GM12878 (cell line): Measurements from ENCODE around the gene LTBP4. TPM values are rescaled to one million over a fixed set of nuclear protein-coding genes. Genes with fewer than 3 reads are reported as not detected.

ENCODE experiments used
- GATAD2B ChIP-seq: fragments of 450-650 bp; conservative IDR thresholded peaks from 2 replicates; pipeline ENCODE4 v1.6.1; 2017; ENCODE audit warnings: low read depth, mild to moderate bottlenecking, moderate library complexity
- HCFC1 ChIP-seq: fragments of 150-350 bp; IDR thresholded peaks from 2 replicates; pipeline ENCODE4 v1.6.1; 2014; ENCODE audit warnings: low read length
- HDAC6 ChIP-seq: fragments of 200-600 bp; sonication (generic); IDR thresholded peaks from one replicate; pipeline ENCODE4 v1.8.0; 2017; ENCODE audit warnings: antibody characterized with exemption; ENCODE audit not compliant: unreplicated experiment
- MXI1 ChIP-seq: fragments of 150-350 bp; IDR thresholded peaks from 2 replicates; pipeline ENCODE4 v1.6.1; 2011; ENCODE audit warnings: low read depth, mild to moderate bottlenecking, inconsistent platforms, low read length, improper control_type of control experiment
- MYC ChIP-seq: IDR thresholded peaks from 2 replicates; pipeline ENCODE4 v1.6.1; 2011; ENCODE audit warnings: mild to moderate bottlenecking, low read length, moderate library complexity, inconsistent platforms; ENCODE audit not compliant: insufficient read depth, insufficient replicate concordance, insufficient read length, severe bottlenecking
- NR2C1 ChIP-seq: fragments of 450-650 bp; IDR thresholded peaks from 2 replicates; pipeline ENCODE4 v1.6.1; 2017; ENCODE audit warnings: antibody characterized with exemption, mild to moderate bottlenecking, moderate library complexity
- polyA plus RNA-seq, 11 experiments: library from polyadenylated mRNA; depleted of rRNA in 4 of 11; unstranded in 6 of 11; stranded (reverse) in 5 of 11; fragments of >200 nt; fragmentation: Nextera tagmentation in 4 of 11; fragmentation: Illumina TruSeq in 1 of 11; extraction: Ambion mirVana in 4 of 11; extraction: Trizol in 1 of 11; gene quantifications; 1 replicate in 1 of 11; 2 replicates in 10 of 11; pipeline versions ENCODE4 v1.2.1 to v1.2.3, GENCODE V29; 2011 to 2016; ENCODE audit warnings: inconsistent platforms in 2 of 11, missing spikeins in 2 of 11, low read depth in 1 of 11
- total RNA-seq, 4 experiments: library from RNA; depleted of rRNA in 3 of 4; stranded (reverse); fragments of >200 nt in 3 of 4; fragmentation: Illumina TruSeq in 1 of 4; extraction: Trizol in 1 of 4; gene quantifications; 2 replicates each; pipeline versions ENCODE4 v1.2.1 to v1.2.3, GENCODE V29; 2013 to 2021
- TF ChIP-seq, protein P1 (sequence below): IDR thresholded peaks from 2 replicates; pipeline ENCODE4 v1.6.1; 2012; ENCODE audit warnings: low read depth, low read length, improper control_type of control experiment
- TF ChIP-seq, protein P2 (sequence below): fragments of 450-650 bp; formaldehyde crosslinking; IDR thresholded peaks from 2 replicates; pipeline ENCODE4 v1.4.0; 2022; ENCODE audit warnings: mild to moderate bottlenecking, moderate library complexity
- TF ChIP-seq, protein P3 (sequence below): fragments of 450-650 bp; IDR thresholded peaks from 2 replicates; pipeline ENCODE4 v1.6.1; 2017; ENCODE audit warnings: antibody characterized with exemption, mild to moderate bottlenecking, moderate library complexity
- TF ChIP-seq, protein P4 (sequence below): fragments of 450-650 bp; IDR thresholded peaks from 2 replicates; pipeline ENCODE4 v1.6.1; 2017; ENCODE audit warnings: mild to moderate bottlenecking, moderate library complexity
- TF ChIP-seq, protein P5 (sequence below): IDR thresholded peaks from 2 replicates; pipeline ENCODE4 v1.6.1; 2011; ENCODE audit warnings: low read depth, low read length, improper control_type of control experiment, borderline replicate concordance
- TF ChIP-seq, protein P6 (sequence below): fragments of 150-350 bp; IDR thresholded peaks from 2 replicates; pipeline ENCODE4 v1.6.1; 2016; ENCODE audit warnings: low read depth, low read length

LTBP4 gene
- total and polyA plus RNA-seq, 10 of the 15 experiments (the other 5 are each of a cell fraction or from before 2014, with no cell fraction given), result 0.09 to 34.6 (median 8.5) TPM; not detected in 1

DNA sequence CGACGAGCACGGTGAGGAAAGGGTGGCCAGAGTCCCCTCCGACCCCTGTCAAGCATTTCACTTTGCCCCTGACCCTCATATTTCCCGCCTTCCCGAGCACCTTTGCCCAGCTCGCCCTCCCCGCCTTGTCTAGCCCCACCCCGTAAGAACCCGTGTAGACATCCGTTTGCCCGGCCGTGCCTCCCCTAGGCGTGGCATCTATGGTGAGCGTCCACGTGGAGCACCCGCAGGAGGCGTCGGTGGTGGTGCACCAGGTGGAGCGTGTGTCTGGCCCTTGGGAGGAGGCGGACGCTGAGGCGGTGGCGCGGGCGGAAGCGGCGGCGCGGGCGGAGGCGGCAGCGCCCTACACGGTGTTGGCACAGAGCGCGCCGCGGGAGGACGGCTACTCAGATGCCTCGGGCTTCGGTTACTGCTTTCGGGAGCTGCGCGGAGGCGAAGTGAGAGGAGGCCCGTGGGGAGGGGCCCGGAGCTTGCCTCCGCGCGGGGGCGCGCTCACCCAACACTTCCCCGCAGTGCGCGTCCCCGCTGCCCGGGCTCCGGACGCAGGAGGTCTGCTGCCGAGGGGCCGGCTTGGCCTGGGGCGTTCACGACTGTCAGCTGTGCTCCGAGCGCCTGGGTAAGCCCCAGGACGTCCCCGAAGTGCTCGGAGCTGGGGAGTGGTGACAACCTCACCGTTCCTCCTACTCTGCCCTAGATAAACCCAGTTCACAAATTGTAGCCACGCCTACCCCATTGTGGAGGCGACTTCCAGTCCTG is 4.2 kb downstream of the LTBP4 start (continued):
- no peak for TF ChIP-seq HDAC6
- TF ChIP-seq GATAD2B, result peak; percentile 88
- TF ChIP-seq, protein P1, sequence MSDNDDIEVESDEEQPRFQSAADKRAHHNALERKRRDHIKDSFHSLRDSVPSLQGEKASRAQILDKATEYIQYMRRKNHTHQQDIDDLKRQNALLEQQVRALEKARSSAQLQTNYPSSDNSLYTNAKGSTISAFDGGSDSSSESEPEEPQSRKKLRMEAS, result peak; percentile 59
- no peak for TF ChIP-seq NR2C1
- no peak for TF ChIP-seq MYC
- TF ChIP-seq, protein P2, sequence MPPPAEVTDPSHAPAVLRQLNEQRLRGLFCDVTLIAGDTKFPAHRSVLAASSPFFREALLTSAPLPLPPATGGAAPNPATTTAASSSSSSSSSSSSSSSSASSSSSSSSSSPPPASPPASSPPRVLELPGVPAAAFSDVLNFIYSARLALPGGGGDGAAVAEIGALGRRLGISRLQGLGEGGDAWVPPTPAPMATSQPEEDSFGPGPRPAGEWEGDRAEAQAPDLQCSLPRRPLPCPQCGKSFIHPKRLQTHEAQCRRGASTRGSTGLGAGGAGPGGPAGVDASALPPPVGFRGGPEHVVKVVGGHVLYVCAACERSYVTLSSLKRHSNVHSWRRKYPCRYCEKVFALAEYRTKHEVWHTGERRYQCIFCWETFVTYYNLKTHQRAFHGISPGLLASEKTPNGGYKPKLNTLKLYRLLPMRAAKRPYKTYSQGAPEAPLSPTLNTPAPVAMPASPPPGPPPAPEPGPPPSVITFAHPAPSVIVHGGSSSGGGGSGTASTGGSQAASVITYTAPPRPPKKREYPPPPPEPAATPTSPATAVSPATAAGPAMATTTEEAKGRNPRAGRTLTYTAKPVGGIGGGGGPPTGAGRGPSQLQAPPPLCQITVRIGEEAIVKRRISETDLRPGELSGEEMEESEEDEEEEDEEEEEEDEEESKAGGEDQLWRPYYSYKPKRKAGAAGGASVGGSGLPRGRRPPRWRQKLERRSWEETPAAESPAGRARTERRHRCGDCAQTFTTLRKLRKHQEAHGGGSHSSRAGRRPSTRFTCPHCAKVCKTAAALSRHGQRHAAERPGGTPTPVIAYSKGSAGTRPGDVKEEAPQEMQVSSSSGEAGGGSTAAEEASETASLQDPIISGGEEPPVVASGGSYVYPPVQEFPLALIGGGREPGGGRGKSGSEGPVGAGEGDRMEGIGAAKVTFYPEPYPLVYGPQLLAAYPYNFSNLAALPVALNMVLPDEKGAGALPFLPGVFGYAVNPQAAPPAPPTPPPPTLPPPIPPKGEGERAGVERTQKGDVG (CRISPR knock-in tag), result no peak
- TF ChIP-seq, protein P3, sequence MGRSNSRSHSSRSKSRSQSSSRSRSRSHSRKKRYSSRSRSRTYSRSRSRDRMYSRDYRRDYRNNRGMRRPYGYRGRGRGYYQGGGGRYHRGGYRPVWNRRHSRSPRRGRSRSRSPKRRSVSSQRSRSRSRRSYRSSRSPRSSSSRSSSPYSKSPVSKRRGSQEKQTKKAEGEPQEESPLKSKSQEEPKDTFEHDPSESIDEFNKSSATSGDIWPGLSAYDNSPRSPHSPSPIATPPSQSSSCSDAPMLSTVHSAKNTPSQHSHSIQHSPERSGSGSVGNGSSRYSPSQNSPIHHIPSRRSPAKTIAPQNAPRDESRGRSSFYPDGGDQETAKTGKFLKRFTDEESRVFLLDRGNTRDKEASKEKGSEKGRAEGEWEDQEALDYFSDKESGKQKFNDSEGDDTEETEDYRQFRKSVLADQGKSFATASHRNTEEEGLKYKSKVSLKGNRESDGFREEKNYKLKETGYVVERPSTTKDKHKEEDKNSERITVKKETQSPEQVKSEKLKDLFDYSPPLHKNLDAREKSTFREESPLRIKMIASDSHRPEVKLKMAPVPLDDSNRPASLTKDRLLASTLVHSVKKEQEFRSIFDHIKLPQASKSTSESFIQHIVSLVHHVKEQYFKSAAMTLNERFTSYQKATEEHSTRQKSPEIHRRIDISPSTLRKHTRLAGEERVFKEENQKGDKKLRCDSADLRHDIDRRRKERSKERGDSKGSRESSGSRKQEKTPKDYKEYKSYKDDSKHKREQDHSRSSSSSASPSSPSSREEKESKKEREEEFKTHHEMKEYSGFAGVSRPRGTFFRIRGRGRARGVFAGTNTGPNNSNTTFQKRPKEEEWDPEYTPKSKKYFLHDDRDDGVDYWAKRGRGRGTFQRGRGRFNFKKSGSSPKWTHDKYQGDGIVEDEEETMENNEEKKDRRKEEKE, result no peak
- TF ChIP-seq, protein P4, sequence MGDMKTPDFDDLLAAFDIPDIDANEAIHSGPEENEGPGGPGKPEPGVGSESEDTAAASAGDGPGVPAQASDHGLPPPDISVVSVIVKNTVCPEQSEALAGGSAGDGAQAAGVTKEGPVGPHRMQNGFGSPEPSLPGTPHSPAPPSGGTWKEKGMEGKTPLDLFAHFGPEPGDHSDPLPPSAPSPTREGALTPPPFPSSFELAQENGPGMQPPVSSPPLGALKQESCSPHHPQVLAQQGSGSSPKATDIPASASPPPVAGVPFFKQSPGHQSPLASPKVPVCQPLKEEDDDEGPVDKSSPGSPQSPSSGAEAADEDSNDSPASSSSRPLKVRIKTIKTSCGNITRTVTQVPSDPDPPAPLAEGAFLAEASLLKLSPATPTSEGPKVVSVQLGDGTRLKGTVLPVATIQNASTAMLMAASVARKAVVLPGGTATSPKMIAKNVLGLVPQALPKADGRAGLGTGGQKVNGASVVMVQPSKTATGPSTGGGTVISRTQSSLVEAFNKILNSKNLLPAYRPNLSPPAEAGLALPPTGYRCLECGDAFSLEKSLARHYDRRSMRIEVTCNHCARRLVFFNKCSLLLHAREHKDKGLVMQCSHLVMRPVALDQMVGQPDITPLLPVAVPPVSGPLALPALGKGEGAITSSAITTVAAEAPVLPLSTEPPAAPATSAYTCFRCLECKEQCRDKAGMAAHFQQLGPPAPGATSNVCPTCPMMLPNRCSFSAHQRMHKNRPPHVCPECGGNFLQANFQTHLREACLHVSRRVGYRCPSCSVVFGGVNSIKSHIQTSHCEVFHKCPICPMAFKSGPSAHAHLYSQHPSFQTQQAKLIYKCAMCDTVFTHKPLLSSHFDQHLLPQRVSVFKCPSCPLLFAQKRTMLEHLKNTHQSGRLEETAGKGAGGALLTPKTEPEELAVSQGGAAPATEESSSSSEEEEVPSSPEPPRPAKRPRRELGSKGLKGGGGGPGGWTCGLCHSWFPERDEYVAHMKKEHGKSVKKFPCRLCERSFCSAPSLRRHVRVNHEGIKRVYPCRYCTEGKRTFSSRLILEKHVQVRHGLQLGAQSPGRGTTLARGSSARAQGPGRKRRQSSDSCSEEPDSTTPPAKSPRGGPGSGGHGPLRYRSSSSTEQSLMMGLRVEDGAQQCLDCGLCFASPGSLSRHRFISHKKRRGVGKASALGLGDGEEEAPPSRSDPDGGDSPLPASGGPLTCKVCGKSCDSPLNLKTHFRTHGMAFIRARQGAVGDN, result peak; percentile 80
- no peak for TF ChIP-seq HCFC1
- peak; percentile 77 for TF ChIP-seq MXI1
- TF ChIP-seq, protein P5, sequence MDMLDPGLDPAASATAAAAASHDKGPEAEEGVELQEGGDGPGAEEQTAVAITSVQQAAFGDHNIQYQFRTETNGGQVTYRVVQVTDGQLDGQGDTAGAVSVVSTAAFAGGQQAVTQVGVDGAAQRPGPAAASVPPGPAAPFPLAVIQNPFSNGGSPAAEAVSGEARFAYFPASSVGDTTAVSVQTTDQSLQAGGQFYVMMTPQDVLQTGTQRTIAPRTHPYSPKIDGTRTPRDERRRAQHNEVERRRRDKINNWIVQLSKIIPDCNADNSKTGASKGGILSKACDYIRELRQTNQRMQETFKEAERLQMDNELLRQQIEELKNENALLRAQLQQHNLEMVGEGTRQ, result no peak
- TF ChIP-seq, protein P6, sequence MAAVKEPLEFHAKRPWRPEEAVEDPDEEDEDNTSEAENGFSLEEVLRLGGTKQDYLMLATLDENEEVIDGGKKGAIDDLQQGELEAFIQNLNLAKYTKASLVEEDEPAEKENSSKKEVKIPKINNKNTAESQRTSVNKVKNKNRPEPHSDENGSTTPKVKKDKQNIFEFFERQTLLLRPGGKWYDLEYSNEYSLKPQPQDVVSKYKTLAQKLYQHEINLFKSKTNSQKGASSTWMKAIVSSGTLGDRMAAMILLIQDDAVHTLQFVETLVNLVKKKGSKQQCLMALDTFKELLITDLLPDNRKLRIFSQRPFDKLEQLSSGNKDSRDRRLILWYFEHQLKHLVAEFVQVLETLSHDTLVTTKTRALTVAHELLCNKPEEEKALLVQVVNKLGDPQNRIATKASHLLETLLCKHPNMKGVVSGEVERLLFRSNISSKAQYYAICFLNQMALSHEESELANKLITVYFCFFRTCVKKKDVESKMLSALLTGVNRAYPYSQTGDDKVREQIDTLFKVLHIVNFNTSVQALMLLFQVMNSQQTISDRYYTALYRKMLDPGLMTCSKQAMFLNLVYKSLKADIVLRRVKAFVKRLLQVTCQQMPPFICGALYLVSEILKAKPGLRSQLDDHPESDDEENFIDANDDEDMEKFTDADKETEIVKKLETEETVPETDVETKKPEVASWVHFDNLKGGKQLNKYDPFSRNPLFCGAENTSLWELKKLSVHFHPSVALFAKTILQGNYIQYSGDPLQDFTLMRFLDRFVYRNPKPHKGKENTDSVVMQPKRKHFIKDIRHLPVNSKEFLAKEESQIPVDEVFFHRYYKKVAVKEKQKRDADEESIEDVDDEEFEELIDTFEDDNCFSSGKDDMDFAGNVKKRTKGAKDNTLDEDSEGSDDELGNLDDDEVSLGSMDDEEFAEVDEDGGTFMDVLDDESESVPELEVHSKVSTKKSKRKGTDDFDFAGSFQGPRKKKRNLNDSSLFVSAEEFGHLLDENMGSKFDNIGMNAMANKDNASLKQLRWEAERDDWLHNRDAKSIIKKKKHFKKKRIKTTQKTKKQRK, result no peak
